ENCODE measurements around the gene ENGASE.

Gene ENGASE

DNA sequence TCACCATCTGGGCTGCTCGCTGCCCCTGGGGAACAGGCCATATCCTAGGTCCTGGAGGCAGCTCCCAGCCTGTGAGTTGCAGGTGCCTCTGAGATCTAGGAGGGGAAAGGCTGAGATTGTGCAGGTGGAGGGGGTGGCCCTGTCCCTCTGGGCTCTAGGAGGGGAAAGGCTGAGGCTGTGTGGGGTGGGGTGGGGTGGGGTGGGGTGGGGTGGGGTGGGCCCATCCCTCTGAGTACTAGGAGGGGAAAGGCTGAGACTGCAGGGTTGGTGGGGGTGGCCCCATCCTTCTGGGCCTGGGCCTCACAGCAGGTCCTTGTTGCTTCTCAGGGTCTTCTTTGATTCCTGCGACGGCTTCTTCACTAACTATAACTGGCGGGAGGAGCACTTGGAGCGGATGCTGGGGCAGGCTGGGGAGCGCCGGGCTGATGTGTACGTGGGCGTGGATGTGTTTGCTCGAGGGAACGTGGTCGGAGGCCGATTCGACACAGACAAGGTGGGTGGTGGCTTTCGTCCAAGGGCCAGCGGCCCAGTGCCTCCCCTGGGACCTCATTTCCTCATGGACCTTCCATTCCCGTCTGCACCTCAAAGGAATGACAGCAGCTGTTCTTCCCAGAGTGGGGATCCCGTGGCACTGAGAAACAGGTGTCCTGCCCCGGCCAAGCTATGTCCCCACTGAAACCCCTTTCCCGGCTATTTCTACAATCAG, 7.1 kb downstream of the ENGASE start:
- no peak for DNase-seq

DNA sequence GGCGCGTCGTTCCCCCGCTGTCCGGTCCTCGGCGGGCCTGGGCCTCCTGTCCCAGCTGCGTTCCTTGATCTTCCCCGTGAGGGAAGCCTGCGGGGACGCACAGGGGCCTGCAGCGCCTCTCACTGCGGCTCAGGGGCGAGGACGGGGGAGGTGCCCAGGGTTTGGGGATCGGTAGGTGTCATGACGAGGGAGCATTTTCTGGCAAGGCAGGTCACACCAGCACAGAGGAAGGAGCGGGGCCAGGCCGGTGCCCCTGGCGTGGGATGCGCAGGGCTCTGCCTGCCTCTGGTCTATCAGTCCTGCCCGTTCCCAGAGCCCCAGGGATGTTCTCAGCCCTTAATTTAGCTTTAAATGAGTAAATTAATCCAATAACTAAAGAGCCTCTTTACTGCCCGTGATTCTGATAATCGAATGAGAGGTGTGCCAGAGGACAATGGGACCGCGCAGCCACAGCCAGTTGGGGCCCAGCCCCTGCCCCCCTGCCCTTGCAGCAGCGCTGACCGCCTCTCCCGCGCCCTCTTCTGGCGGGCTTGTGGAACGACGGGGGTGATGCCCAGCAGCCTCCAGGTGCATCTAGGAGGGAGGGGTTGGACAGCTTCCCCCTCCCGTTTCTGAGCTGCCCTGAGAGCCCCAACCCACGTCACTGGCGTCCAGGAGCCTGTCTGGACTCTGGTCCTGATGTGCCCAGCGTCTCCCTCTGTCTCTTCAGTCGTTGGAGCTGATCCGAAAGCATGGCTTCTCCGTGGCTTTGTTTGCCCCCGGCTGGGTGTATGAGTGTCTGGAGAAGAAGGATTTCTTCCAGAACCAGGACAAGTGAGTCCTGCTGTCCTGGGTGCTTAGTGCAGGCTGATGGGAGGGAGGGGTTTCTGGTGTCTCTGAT, 7.9 kb downstream of the ENGASE start:
- DNase-seq = peak; percentile 11

DNA sequence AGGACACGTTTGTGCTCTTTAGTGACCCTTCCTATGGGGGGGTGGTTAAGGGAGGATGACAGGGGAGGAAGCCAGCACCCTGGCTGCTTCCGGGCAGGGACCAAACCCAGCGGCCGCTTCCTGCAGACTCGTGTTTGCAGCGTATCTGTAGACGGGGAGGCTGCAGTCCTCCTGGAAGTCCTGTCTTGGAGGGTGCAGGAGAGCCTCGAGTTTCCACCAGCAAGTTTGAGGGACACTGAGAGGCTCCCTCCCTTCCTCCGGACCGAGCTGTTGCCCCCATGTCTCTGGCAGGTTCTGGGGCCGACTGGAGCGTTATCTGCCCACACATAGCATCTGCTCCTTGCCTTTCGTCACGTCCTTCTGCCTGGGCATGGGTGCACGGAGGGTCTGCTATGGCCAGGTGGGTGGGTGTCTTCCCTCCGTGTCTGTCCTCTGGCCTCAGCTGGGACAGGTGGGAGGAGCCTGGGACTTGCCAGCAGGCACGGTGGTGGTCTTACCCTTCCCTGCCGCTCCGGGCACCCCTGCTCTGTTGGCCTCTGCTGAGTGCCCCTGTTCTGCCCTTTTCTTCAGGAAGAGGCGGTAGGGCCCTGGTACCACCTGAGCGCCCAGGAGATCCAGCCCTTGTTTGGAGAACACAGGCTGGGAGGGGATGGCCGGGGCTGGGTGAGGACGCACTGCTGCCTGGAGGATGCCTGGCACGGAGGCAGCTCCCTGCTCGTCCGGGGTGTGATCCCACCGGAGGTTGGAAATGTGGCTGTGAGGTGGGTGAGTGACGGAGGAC, 8.8 kb downstream of the ENGASE start:
- no peak for DNase-seq

DNA sequence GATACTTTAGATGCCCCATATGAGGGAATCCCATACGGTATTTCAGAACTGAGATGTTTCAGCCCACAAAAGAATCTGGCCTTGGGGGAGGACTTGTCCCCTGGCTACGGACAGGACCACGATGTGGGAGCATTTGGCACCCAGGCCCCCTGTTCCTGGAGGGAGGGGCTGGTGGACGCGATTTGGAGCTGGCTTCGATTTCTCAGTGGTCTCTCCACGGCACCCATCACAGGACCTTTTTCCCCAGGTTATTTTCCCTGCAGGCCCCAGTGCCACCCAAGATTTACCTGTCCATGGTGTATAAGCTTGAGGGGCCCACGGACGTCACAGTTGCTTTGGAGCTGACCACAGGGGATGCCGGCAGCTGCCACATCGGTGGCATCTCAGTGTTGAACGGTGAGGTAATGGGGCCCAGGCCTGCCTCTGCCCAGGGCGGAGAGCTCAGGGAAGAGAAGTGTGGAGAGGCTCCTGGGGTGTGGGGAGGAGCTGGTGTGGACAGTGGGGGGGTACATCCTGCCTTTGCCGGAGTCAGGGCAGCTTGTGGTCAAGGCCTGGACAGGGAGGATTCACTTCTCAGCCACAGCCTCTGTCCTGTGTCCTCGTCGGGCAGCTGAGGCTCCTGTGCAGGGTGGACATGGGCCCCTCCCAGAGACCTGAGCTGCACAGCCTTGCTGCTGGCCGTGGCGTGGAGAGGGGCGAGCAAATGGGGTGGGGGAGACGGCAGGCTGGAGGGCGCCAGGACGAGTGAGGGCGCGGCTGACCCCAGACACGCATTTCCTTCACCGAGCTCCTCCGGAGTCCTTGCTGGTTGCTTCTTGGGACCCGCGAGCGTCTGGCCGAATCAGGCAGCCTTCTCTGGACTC, 9.9 kb downstream of the ENGASE start:
- DNase-seq = no peak

DNA sequence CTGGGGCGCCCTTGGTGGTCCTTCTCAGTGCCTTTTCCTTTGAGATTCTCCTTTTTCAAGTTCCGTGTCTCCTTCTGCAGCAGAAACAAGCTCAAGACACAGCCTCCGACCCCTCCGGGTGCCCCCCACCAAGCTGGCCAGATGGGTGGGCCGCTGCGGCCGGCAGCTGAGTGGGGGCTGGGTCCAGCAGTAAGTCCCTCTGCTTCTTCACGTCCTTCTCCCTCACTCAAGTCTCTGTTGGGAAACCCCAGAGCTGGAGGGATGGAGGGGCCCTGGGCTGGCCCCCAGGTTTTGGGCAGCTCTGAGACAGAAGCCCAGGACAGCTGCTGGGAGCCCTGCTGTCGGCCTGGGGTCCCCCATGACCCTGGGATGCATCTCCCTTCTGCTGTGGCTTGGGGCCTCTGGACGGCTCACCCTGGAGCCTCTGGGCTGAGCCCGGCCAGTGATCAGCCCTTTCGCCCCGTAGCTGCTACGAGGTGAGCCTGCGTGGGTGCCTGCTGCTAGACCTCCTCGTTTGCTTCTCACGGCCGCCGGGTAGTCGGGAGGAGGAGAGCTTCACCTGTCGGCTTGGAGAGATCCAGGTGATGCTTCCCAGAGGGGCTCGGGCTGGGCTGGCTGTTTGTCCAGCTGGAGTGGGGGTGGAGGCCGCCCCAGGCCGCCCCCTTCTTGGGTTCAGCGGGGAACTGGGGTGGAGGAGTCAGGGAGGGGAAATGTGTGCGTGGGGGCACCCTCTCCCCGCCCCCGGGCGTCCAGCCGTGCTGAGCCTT, 10.7 kb downstream of the ENGASE start:
- no peak for DNase-seq

DNA sequence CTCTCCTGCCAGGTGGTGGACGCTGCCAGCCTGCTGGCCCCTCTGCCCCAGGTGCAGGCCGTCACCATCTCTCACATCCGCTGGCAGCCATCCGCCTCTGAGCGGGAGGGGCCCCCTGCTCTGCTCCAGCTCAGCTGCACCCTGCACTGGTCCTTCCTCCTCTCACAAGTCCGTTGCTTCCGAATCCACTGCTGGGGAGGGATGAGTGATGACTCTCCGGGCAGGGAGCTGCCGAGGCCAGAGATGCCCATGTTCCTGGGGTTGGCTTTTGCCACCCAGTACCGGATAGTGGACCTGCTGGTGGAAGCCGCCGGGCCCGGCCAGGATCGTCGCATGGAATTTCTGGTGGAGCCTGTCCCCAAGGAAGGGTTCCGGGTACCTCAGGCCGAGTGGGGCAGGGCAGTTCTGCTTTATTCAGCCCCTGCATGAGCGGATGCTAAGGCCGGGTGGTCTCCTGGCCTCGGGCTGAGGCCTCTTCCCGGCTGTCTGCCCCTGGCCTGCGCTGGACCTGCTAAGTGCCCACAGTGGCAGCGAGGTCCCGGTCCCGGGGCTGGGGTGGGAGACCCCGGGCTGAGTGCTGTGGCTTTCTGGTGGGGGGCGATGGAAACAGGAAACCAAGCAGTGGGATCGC, 11.4 kb downstream of the ENGASE start:
- no peak for DNase-seq

DNA sequence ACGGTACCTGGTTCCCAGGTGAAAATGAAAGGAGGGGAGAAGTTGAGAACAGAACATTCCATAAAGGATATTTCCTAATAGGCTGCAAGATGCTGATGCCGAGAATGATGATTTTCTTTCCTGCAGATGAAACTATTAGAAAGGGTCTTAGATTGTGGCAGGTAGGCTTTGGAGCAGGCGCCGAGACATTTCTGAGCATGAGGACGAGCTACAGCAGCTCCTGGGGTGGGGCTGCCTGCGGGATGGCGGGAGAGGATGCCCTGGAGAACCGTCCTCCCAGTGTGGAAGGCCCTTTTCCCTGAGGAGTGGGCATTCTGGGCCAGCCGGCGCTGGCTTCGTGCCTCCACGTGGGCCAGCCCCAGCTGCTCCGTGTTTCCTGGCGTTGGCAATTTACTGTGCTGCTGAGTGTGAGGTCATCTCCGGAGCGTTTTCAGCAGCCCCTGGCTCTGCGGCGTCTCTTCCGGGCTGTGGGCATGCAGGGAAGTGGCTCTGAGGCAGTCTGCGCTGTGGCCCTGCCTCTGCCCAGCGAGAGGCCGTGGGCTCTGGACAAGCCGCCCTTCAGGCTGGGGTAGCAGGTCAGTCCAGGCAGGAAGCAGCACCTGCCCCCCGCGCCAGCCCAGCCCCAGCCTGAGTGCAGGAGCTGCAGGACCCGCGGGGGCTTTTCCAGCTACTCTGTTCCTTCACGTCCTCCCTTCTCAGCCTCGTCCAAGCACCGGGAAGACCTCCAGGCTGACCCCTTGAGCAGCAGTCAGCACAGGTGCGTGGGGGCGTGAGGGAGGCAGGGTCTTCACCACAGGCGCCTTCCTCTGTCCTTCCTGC, 12.2 kb downstream of the ENGASE start:
- DNase-seq = no peak

DNA sequence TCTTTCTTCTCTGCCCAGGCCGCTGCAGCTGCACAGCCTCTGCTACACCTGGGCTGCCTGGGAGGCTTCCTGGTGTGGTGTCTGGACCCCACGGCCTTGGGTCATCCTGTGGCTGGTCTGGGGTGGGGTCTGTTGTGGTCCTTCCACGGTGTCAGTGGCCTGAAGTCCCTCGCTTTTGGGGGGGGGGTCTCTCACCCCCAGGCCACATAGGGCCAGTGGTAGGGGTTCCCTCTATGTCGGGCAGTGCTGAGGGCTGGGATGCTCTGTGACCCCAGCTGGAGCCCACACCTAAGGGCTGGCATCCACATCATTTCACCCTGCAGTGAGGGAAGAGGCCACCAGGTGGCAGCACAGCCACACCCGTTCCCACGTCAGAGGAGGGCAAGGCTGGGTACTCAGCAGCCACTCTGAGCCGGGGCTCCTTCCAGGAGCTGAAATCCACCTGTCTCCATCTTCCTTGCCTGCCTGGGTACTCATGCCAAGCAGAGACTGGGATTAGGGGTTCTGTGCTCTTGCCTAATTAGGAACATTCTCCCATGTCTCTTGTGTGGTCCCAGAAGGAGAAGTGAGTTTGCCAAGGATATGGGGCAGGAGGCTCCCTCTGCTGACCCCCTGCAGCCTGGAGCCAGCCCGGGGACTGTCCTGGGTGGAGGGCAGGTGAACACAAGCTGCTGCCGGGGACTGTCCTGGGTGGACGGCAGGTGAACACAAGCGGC, 13.0 kb downstream of the ENGASE start:
- peak; percentile 57 for DNase-seq

DNA sequence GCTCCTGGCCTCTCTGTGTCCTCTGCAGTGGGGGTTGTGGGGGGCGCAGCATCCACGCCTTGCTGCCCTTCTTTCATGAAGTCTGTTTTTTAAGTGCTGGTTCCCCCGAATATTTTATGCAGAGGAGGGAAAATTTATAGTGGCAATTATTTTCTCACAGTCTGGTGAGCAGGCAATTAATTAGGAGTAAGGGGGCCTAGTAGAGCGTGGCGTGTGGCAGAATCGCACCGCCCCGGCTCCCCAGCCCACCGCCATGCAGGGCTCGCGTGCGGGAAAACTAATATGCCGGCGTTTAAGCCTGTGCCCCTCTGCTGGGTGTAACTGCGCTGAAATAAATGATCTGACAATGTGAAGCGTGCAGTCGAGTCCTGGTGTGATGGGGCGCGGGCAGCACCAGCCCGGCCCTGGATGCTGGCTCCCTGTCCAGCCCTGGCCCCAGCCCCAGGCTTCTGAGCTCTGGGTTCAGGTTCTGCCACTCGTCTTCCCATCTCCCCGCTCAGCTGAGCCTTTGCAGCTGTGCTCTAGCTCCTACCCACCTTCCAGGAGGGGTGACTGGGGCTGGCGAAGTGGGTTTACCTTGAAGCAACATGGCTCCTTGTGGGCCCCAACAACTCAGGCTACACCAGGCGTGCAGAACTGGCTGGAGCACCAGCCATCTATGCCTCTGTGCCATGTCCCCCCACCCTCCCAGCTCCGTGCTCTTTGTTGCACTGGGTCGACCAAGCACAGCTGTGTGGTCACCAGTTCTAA, 13.8 kb downstream of the ENGASE start:
- no peak for DNase-seq

DNA sequence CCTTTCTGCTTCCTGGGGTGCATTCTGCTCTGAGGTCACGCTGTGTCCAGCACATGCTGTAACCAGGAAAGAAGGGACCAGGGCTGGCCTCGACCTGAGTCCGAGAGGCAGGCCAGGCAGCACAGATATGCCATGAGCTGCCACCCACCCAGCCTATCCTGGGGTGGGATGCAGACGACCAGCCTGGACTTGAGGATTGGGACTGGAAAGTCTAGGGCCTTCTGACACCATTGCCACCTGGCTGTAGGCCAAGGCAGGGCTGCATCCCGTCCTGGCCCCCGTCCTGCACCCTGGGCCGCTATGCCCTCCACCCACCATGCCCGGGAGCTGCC, 14.3 kb downstream of the ENGASE start:
- no peak for DNase-seq

DNA sequence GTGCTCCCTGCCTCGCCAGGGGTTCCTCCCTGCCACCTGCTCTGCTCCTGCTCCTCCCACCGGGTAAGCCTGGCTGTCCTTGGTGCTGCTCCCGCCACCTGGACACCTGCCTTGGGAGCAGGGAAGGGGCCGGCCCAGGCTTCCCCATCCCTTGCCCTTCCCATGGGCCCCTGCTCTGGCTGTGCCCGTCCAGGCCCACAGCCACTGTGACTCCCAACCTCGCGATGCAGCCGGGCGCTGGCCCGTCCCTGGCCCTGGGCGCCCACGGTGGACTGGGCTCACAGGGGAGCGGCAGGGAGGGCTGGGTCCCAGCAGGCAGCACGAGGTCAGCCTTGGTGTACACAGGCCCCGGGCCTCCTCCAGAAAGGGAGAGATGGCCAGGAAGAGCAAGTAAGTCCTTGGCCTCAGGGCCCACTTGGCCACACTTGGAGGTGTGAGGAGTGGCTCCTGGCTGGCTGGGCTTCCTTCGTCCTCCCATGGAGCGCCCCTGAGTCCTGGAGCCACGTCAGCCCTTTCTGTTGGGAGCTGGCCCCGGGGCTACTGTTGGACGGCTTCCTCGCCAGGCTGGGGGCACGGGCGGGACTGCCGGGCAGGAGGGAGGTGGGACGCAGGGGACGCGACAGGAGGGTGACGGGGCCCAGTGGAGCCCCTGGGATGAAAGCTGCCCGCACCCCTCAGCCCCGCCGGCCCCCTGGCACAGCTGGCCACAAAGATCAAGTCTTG, 15.3 kb downstream of the ENGASE start:
- no peak for DNase-seq

DNA sequence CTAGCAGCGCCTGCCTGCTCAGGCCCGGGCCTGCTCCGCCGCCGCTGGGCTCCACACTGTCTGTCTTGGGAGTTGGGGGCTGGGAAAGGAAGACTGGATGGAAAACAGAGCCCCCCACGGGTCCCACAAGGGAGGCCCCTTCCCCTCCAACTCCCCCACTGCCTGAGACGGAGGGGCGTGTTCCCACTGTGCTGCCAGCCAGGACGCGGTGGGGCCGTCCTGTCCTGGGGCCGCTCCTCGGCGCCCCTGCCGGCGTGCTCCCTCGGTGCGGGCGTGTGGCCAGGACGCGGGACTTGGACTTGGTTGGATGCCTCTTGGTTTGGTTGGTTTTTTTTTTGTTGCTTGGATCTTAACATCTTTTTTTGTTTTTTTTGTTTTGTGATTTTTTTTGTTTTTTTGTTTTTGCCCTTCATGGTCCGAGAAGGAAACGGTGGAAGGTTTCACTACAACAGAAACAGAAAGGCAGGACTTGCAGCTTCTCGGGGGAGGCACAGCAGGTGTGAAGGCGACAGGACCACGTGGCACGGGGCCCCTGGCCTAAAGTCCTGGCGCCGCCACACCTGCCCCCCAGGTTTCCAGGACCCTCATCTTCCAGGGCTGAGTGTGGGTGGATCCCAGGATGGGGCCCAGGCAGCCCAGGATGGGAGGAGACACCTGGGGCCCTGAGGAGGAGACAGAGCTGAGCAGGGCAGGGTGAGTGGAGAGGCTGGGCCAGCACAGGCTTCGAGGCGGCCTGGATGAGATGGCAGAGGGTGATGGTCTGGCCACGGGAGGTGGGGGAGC, 16.0 kb downstream of the ENGASE start:
- no peak for DNase-seq

DNA sequence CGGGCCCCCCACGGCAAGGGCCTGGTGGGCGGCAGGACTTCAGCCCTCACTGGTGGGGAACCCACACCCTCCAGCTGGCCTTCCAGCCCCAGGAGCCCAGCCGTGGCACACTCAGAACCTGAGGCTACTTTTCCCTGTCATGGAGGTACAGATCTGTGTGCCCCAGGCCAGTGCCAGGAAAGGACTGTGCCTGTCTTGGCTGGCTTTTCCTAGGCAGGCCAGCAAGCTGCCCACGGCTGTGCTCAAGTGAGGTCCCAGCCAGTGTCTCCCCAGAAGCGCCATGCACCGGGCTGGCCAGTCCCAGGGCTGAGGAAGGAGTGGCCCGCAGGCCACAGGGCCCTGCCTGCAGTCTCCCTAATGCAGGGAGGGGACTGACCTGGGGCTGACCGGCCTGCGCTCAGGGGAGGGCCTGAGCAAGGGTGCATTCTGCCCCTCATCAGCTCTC, 16.6 kb downstream of the ENGASE start:
- DNase-seq = no peak

DNA sequence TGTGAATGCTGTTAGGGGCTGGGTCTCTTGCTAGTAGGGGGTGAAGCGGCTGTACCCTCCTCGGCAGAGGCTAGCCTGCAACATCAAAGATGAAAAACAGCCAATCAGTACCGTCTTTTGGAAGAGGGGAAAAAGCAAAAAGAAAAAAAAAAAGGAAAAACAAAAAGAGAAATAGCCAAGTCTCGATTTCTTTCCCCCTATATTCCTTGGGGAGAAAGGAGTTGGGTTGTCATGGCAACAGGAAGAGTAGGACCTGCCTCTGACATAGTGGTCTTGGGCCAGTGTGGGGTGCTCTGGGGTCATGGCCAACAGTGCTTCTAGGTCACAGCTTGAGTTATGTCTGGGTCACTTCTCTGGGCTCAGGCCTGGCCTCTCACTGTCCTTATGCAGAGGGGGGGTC, 17.9 kb downstream of the ENGASE start:
- no peak for DNase-seq

DNA sequence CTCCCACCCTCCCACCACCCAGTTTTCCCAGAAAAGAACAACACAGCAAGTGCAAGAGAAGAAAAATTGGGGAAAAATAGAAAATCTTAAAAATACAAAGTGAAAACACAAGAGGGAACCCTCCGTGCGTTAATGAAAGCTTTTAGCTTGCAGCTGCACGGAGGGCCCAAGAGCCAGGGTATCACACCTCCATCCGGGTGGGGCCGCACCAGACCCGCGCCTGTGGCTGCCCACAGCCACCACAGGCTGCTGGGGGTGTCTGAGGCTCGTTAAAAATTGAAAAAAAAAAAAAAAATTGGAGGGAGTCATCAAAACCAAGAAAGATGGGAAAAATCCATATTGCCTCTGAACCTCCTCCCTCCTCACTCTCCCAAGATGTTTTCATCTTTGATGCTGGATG, 18.6 kb downstream of the ENGASE start:
- no peak for DNase-seq

DNA sequence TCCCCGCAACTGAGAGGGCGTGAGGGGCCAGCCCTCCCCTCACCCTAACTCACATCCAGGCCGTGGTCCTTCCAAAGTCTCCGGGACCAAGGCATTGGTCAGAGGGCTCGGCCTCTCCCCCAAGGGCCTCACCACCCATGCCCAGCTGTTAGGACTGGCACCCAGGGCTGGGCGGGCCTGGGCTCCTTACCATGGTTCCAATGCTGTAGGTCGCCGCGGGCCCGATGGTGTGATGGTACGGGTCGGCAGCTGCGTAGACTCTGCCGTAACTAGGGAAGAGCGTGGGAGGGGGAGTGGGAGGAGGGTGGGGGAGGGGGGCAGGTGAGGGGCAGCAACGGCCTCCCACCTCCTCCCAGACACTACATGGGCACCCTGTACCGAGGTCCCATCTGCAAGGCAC, 19.6 kb downstream of the ENGASE start:
- no peak for DNase-seq

DNA sequence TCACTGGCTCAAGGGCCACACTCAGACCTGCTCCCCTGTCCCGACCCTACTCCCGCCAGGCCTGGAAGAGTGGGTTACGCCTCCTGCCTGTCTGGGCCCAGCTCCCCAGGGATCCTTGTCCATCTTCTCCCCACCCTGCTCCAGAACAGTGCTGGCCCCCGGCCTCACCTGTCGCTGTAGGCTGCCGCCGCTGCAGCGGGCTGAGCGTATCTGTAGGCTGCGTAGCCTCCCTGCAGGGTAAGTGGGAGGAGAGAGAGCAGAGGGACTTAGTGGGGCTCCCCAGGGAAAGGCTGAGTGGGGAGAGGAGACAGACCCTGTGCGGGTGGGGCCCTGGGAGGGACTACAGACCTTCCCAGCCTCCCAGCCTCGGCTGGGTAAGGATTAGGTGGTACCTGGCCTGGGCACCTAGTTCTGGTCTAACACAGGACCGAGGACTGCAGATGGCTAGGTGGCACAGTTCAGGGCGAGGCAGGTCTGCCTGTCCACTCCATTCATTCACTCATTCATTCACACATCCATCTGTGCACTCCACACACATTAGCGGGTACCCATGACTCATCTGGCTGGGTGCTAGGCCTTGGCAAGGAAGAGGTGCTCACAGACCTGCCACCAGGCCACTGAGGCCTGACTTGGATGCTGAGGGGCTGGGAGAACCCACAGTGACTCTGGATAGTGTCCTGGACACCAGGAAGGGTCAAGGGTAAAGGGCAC, 20.9 kb downstream of the ENGASE start:
- DNase-seq = no peak

All from NCI-H1105 treated with DMSO at 0.1 percent for 48 hours (cell line).